Endothelial cell of umbilical vein (primary cell): Measurements from ENCODE around the gene MAPT. TPM values are rescaled to one million over a fixed set of nuclear protein-coding genes. Genes with fewer than 3 reads are reported as not detected.

Source experiments
- BruUV-seq: library from RNA; stranded (reverse); fragments of 400-500 nt; replicated peaks from 2 replicates; lab custom pipeline; 2021; lab: Mats Ljungman, UMichigan
- CTCF ChIA-PET: fragments of 300-600, 350-600 bp; sonication (Branson Sonifier 250); formaldehyde crosslinking; loops from one replicate; lab custom pipeline; 2021; ENCODE audit warnings: antibody characterized with exemption, inconsistent platforms; lab: Charles Lee
- POLR2A ChIA-PET: fragments of 300-600, 350-600 bp; sonication (Branson Sonifier 250); formaldehyde crosslinking; loops from one replicate; lab custom pipeline; 2021; ENCODE audit warnings: antibody characterized with exemption, inconsistent platforms; lab: Charles Lee
- DNase-seq: peaks from one replicate; pipeline ENCODE4 v3.0.0-alpha.2; 2011; ENCODE audit warnings: low read depth, low spot score
- FAIRE-seq: peaks from 2 replicates; lab custom pipeline; 2011; peaks lifted over from hg19 to GRCh38; lab: Jason Lieb, UNC
- H2AFZ ChIP-seq: 2 replicates; pipeline ENCODE4 v1.6.0; 2012; ENCODE audit warnings: low read depth, low read length, control low read depth, inconsistent platforms
- H3K27ac ChIP-seq: 2 replicates; pipeline ENCODE4 v1.5.1; 2011; ENCODE audit warnings: low read depth, mild to moderate bottlenecking, control low read depth, low read length, moderate library complexity; ENCODE audit not compliant: insufficient read depth
- H3K27me3 ChIP-seq, 2 experiments: 2 replicates each; pipeline versions ENCODE4 v1.6.0 to v1.6.1; 2011; ENCODE audit warnings: low read length in 2 of 2, mixed read lengths in 1 of 2; ENCODE audit not compliant: control insufficient read depth in 2 of 2, insufficient read depth in 2 of 2
- H3K36me3 ChIP-seq, 2 experiments: 2 replicates in 1 of 2; 3 replicates in 1 of 2; pipeline ENCODE4 v1.5.1; 2011; ENCODE audit warnings: low read length in 2 of 2, mild to moderate bottlenecking in 1 of 2, moderate library complexity in 1 of 2; ENCODE audit not compliant: control insufficient read depth in 2 of 2, insufficient read depth in 2 of 2; ENCODE audit errors: extremely low read depth in 1 of 2
- H3K4me1 ChIP-seq: 3 replicates; pipeline ENCODE4 v1.5.1; 2011; ENCODE audit warnings: mild to moderate bottlenecking, low read length; ENCODE audit not compliant: control insufficient read depth, insufficient read depth; ENCODE audit errors: extremely low read depth
- H3K4me2 ChIP-seq: 2 replicates; pipeline ENCODE4 v1.6.1; 2011; ENCODE audit warnings: low read length, control low read depth, mixed read lengths; ENCODE audit not compliant: insufficient read depth
- H3K4me3 ChIP-seq, 3 experiments: fragments of 200-600 bp in 1 of 3; sonication (generic), shearing (Covaris generic) in 1 of 3; replicated peaks in 1 of 3; 2 replicates each; pipeline ENCODE4 v1.5.1; 2011 to 2016; ENCODE audit warnings: control low read depth in 3 of 3, low read length in 3 of 3, mild to moderate bottlenecking in 2 of 3, inconsistent platforms in 1 of 3, low read depth in 1 of 3, moderate library complexity in 1 of 3; ENCODE audit not compliant: insufficient read depth in 1 of 3
- H3K79me2 ChIP-seq: 2 replicates; pipeline ENCODE4 v1.6.0; 2012; ENCODE audit warnings: low read length, inconsistent platforms; ENCODE audit not compliant: control insufficient read depth, insufficient read depth
- H3K9ac ChIP-seq: replicated peaks from 2 replicates; pipeline ENCODE3; 2011; ENCODE audit warnings: low read length, control low read depth; ENCODE audit not compliant: insufficient read depth; ENCODE audit errors: extremely low read depth
- H3K9me1 ChIP-seq: replicated peaks from 3 replicates; pipeline ENCODE4 v1.6.0; 2011; ENCODE audit warnings: mild to moderate bottlenecking, low read length; ENCODE audit not compliant: control insufficient read depth, insufficient read depth; ENCODE audit errors: extremely low read depth
- H3K9me3 ChIP-seq: replicated peaks from 2 replicates; pipeline ENCODE4 v1.5.1; 2012; ENCODE audit warnings: low read length, inconsistent platforms; ENCODE audit not compliant: control insufficient read depth, insufficient read depth
- H4K20me1 ChIP-seq: replicated peaks from 2 replicates; pipeline ENCODE3; 2011; ENCODE audit warnings: mild to moderate bottlenecking, low read length; ENCODE audit not compliant: control insufficient read depth, insufficient read depth; ENCODE audit errors: extremely low read depth
- CTCF ChIP-seq, 2 donors: IDR thresholded peaks; 1 replicate in 1 of 2; 2 replicates in 1 of 2; pipeline ENCODE4 v1.5.1; 2011; ENCODE audit warnings: low read length in 2 of 2, mild to moderate bottlenecking in 2 of 2, moderate library complexity in 2 of 2, control low read depth in 1 of 2, inconsistent platforms in 1 of 2, low read depth in 1 of 2; ENCODE audit not compliant: insufficient read depth in 1 of 2; ENCODE audit errors: extremely low read depth in 1 of 2
- EZH2 ChIP-seq: IDR thresholded peaks from 2 replicates; pipeline ENCODE4 v1.6.1; 2012; ENCODE audit warnings: borderline replicate concordance, low read depth, mild to moderate bottlenecking, moderate library complexity, low read length, inconsistent platforms; ENCODE audit not compliant: severe bottlenecking
- FOS ChIP-seq: IDR thresholded peaks from 2 replicates; pipeline ENCODE4 v1.6.1; 2011; ENCODE audit warnings: mild to moderate bottlenecking, low read length, moderate library complexity, borderline replicate concordance; ENCODE audit not compliant: insufficient read depth
- GATA2 ChIP-seq: IDR thresholded peaks from 2 replicates; pipeline ENCODE4 v1.7.0; 2011; ENCODE audit warnings: low read depth, mild to moderate bottlenecking, moderate library complexity, mixed read lengths, low read length; ENCODE audit not compliant: insufficient read length, insufficient read depth
- JUN ChIP-seq: IDR thresholded peaks from 2 replicates; pipeline ENCODE4 v1.6.1; 2011; ENCODE audit warnings: borderline replicate concordance, low read depth; ENCODE audit not compliant: insufficient read length, insufficient read depth
- MYC ChIP-seq: IDR thresholded peaks from one replicate; pipeline ENCODE4 v1.6.1; 2011; ENCODE audit warnings: mild to moderate bottlenecking, low read depth, low read length
- POLR2A ChIP-seq: IDR thresholded peaks from 2 replicates; pipeline ENCODE4 v1.6.1; 2012; ENCODE audit warnings: low read depth, mild to moderate bottlenecking, control low read depth, low read length
- POLR2AphosphoS5 ChIP-seq: IDR thresholded peaks from 2 replicates; pipeline ENCODE4 v1.6.1; 2012; ENCODE audit warnings: low read depth, mild to moderate bottlenecking, control low read depth, low read length, moderate library complexity; ENCODE audit not compliant: insufficient read depth
- dilution Hi-C: fragments of 300-500 bp; cut with MboI; formaldehyde crosslinking; loops from one replicate; pipeline ENCODE4 v1.15.0; 2019; ENCODE audit warnings: low sequenced_read_pairs; ENCODE audit not compliant: extremely low pct_ligation_motif_present
- intact Hi-C: fragments of 100-400 bp; cut with micrococcal nuclease; formaldehyde crosslinking; loops from one replicate; pipeline ENCODE4 v1.10.0; 2022
- polyA plus RNA-seq, 4 experiments: library from polyadenylated mRNA; depleted of rRNA in 3 of 4; stranded (reverse) in 3 of 4; unstranded in 1 of 4; fragments of >200 nt; gene quantifications; 2 replicates each; pipeline versions ENCODE4 v1.2.1 to v1.2.3, GENCODE V29; 2011 to 2012; ENCODE audit warnings: missing spikeins in 1 of 4
- total RNA-seq: library from RNA; stranded (reverse); gene quantifications from 2 replicates; pipeline ENCODE4 v1.2.3, GENCODE V29; 2021
- TF ChIP-seq, protein P1 (sequence below): IDR thresholded peaks from 2 replicates; pipeline ENCODE4 v1.6.1; 2011; ENCODE audit not compliant: insufficient read depth, insufficient read length

MAPT gene
- total and polyA plus RNA-seq, 2 donors (not counting 3 experiments of a cell fraction or from before 2014, with no cell fraction given): 0.04 to 0.51 TPM

- intact Hi-C loops: no loop called here
- no peaks in the 10 kb centered on the region for H3K9me3 ChIP-seq
- no peak overlapping the region for H3K27ac ChIP-seq
- no TSS peak for BruUV-seq
- ChIA-PET CTCF (interaction anchor here (1.9 to 6.6 kb wide), 2 partner anchors 9 to 10 kb away, joined by 5 to 34 read pairs; no protein-coding TSS in a partner anchor), POLR2A (no interaction called here)
- FAIRE-seq: no peak
- no peaks in the 10 kb centered on the region for H3K36me3 ChIP-seq
- H4K20me1 ChIP-seq: no peaks in the 10 kb centered on the region
- H3K9ac ChIP-seq: no peak overlapping the region
- peaks cover 11 to 13% of the 10 kb centered on the region in 2 experiments for H3K27me3 ChIP-seq
- no peak for DNase-seq
- dilution Hi-C loops: no loop called here
- H3K79me2 ChIP-seq: no peaks in the 10 kb centered on the region
- no peak overlapping the region for H3K4me2 ChIP-seq
- no peak for TF ChIP-seq JUN
- no peak for TF ChIP-seq FOS
- TF ChIP-seq CTCF (IDR thresholded peaks at IDR 0.05; ENCODE audit: extremely low read depth in 1 of 2, insufficient read depth in 1 of 2, low read depth in 1 of 2, low read length in 2 of 2): no peak
- TF ChIP-seq GATA2: no peak
- no peak for TF ChIP-seq POLR2A
- TF ChIP-seq, protein P1, sequence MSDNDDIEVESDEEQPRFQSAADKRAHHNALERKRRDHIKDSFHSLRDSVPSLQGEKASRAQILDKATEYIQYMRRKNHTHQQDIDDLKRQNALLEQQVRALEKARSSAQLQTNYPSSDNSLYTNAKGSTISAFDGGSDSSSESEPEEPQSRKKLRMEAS: no peak
- no peak for TF ChIP-seq EZH2
- no peak for TF ChIP-seq POLR2AphosphoS5
- no peak for TF ChIP-seq MYC
- no peaks in the 10 kb centered on the region for H3K9me1 ChIP-seq
- H3K4me3 ChIP-seq: no peak overlapping the region
- no peak overlapping the region for H2AFZ ChIP-seq
- no peaks in the 10 kb centered on the region for H3K4me1 ChIP-seq
These were observed 45.0 kb downstream of the MAPT start for GRCh38 chr17:45939395-45939794.
